GM12878 (cell line): Measurements from ENCODE around the gene TMUB1. TPM values are rescaled to one million over a fixed set of nuclear protein-coding genes. Genes with fewer than 3 reads are reported as not detected.

Experiments
- ATAC-seq: fragments of 200-7000 bp; cut with Tn5 transposase; 3 replicates; pipeline ENCODE4 v1.9.1; 2020; ENCODE audit warnings: mild to moderate bottlenecking, moderate library complexity
- BruUV-seq: library from RNA; stranded (reverse); fragments of 400-500 nt; replicated peaks from 2 replicates; lab custom pipeline; 2021; lab: Mats Ljungman, UMichigan
- CTCF ChIA-PET: fragments of 300-600 bp; sonication (Branson Sonifier 250); formaldehyde crosslinking; extraction: SDS; loops from one replicate; lab custom pipeline; 2021; ENCODE audit warnings: inconsistent platforms; lab: Yijun Ruan, JAX
- POLR2A ChIA-PET: fragments of 350-600 bp; formaldehyde crosslinking; extraction: SDS; loops from one replicate; lab custom pipeline; 2021; ENCODE audit warnings: inconsistent platforms; lab: Charles Lee
- RAD21 ChIA-PET: fragments of 300-600 bp; sonication (Branson Sonifier 250); formaldehyde crosslinking; loops from one replicate; lab custom pipeline; 2023; ENCODE audit warnings: antibody characterized with exemption; ENCODE audit not compliant: unreplicated experiment; lab: Charles Lee
- SMC1A ChIA-PET: fragments of 300-600 bp; sonication (Branson Sonifier 250); formaldehyde crosslinking; loops from one replicate; lab custom pipeline; 2023; ENCODE audit not compliant: unreplicated experiment, uncharacterized antibody; lab: Charles Lee
- DNase-seq: peaks from one replicate; pipeline ENCODE4 v3.0.0-alpha.2; 2011; ENCODE audit warnings: low read depth, low spot score
- FAIRE-seq: peaks from 3 replicates; lab custom pipeline; 2011; peaks lifted over from hg19 to GRCh38; lab: Jason Lieb, UNC
- H2AFZ ChIP-seq: 2 replicates; pipeline ENCODE4 v1.6.0; 2011; ENCODE audit warnings: low read depth, low read length, control low read depth; ENCODE audit not compliant: control insufficient read depth
- H3K27ac ChIP-seq: 2 replicates; pipeline ENCODE4 v1.5.1; 2011; ENCODE audit warnings: control low read depth; ENCODE audit not compliant: control insufficient read depth, insufficient read depth
- H3K27me3 ChIP-seq, 2 experiments: replicated peaks in 1 of 2; 2 replicates each; pipeline versions ENCODE4 v1.6.0 to v1.6.1; 2011; ENCODE audit warnings: low read length in 1 of 2; ENCODE audit not compliant: control insufficient read depth in 2 of 2, insufficient read depth in 2 of 2
- H3K36me3 ChIP-seq, 2 experiments: 2 replicates each; pipeline ENCODE4 v1.5.1; 2011; ENCODE audit warnings: low read length in 1 of 2; ENCODE audit not compliant: control insufficient read depth in 2 of 2, insufficient read depth in 2 of 2
- H3K4me1 ChIP-seq: 2 replicates; pipeline ENCODE4 v1.6.1; 2011; ENCODE audit warnings: mild to moderate bottlenecking, low read length, moderate library complexity, mixed read lengths; ENCODE audit not compliant: control insufficient read depth, insufficient read depth
- H3K4me2 ChIP-seq: 2 replicates; pipeline ENCODE4 v1.6.0; 2011; ENCODE audit warnings: control low read depth; ENCODE audit not compliant: control insufficient read depth, insufficient read depth
- H3K4me3 ChIP-seq: fragments of 200-600 bp; sonication (generic); 2 replicates; pipeline ENCODE4 v1.5.1; 2016
- H3K79me2 ChIP-seq: 2 replicates; pipeline ENCODE4 v1.6.0; 2011; ENCODE audit warnings: low read length; ENCODE audit not compliant: control insufficient read depth, insufficient read depth
- H3K9ac ChIP-seq: 2 replicates; pipeline ENCODE4 v1.8.0; 2011; ENCODE audit warnings: low read length, control low read depth, mixed read lengths; ENCODE audit not compliant: control insufficient read depth, insufficient read depth
- H3K9me3 ChIP-seq: replicated peaks from 3 replicates; pipeline ENCODE4 v1.5.1; 2011; ENCODE audit warnings: mild to moderate bottlenecking, low read length; ENCODE audit not compliant: control insufficient read depth, insufficient read depth
- H4K20me1 ChIP-seq: 2 replicates; pipeline ENCODE4 v1.6.0; 2011; ENCODE audit not compliant: control insufficient read depth, insufficient read depth
- BMI1 ChIP-seq: fragments of 450-650 bp; IDR thresholded peaks from 2 replicates; pipeline ENCODE4 v1.6.1; 2016; ENCODE audit warnings: mild to moderate bottlenecking, moderate library complexity, borderline replicate concordance
- ESRRA ChIP-seq: IDR thresholded peaks from 2 replicates; pipeline ENCODE4 v1.6.1; 2012; ENCODE audit warnings: mild to moderate bottlenecking, low read length, improper control_type of control experiment
- FOS ChIP-seq: IDR thresholded peaks from 3 replicates; pipeline ENCODE4 v1.6.1; 2011; ENCODE audit warnings: borderline replicate concordance; ENCODE audit not compliant: insufficient read length; ENCODE audit errors: extremely low read depth
- TCF3 ChIP-seq: IDR thresholded peaks from 2 replicates; pipeline ENCODE4 v1.6.1; 2012; ENCODE audit warnings: low read depth, mild to moderate bottlenecking, low read length, borderline replicate concordance; ENCODE audit not compliant: insufficient read depth
- ZBTB33 ChIP-seq: fragments of 450-650 bp; IDR thresholded peaks from 2 replicates; pipeline ENCODE4 v1.6.1; 2017; ENCODE audit warnings: mild to moderate bottlenecking
- ZNF24 ChIP-seq: fragments of 450-650 bp; IDR thresholded peaks from 2 replicates; pipeline ENCODE4 v1.6.1; 2017; ENCODE audit warnings: antibody characterized with exemption, mild to moderate bottlenecking
- WGBS: methylation state at CpG from one replicate; pipeline ENCODE4 v1.1.6; 2016; ENCODE audit warnings: low lambda C conversion rate; ENCODE audit not compliant: insufficient replicate concordance, insufficient coverage; ENCODE audit errors: missing lambda C conversion rate; 5-methylcytosine and 5-hydroxymethylcytosine counted together
- in situ Hi-C: fragments of 300-500 bp; cut with MboI; formaldehyde crosslinking; loops from 9 replicates; pipeline ENCODE4 v1.14.3; 2018; ENCODE audit warnings: mixed read lengths
- intact Hi-C: fragments of 100-400 bp; cut with micrococcal nuclease; formaldehyde crosslinking; loops from one replicate; pipeline ENCODE4 v1.14.2; 2022; ENCODE audit not compliant: unreplicated experiment
- polyA plus RNA-seq, 11 experiments: library from polyadenylated mRNA; depleted of rRNA in 4 of 11; unstranded in 6 of 11; stranded (reverse) in 5 of 11; fragments of >200 nt; fragmentation: Nextera tagmentation in 4 of 11; fragmentation: Illumina TruSeq in 1 of 11; extraction: Ambion mirVana in 4 of 11; extraction: Trizol in 1 of 11; gene quantifications; 1 replicate in 1 of 11; 2 replicates in 10 of 11; pipeline versions ENCODE4 v1.2.1 to v1.2.3, GENCODE V29; 2011 to 2016; ENCODE audit warnings: inconsistent platforms in 2 of 11, missing spikeins in 2 of 11, low read depth in 1 of 11
- total RNA-seq, 4 experiments: library from RNA; depleted of rRNA in 3 of 4; stranded (reverse); fragments of >200 nt in 3 of 4; fragmentation: Illumina TruSeq in 1 of 4; extraction: Trizol in 1 of 4; gene quantifications; 2 replicates each; pipeline versions ENCODE4 v1.2.1 to v1.2.3, GENCODE V29; 2013 to 2021

Gene TMUB1
- total and polyA plus RNA-seq, 10 of the 15 experiments (the other 5 are each of a cell fraction or from before 2014, with no cell fraction given): 0.27 to 79.5 (median 41.3) TPM; not detected in 1

DNA sequence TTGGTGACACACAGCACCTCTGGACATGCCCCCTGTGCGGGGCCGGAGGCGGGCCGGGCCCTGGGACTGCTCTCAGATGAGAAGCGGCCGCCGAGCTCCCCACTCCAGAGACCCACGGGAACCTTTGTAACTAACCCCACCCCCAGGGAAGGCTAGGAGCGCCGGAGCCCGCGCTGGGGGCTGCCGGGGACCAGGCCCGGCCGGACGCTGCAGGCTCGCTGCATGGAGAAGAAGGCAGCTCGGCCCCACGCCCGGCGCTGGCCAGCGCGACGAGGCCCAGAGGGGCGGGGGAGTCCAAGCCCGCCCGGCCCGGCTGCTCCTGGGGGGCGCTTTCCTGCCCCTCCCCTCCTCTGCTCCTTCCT lies 39.5 kb upstream of the TMUB1 start:
- CTCF ChIA-PET: interaction anchor here (3.5 kb wide), 1 partner anchor 122 kb away, joined by 41 read pairs; no protein-coding TSS in a partner anchor
- no TSS peak for BruUV-seq
- no peaks in the 10 kb centered on the region for H4K20me1 ChIP-seq
- in situ Hi-C loops (no loop called here), intact Hi-C loops (no loop called here)
- no peak overlapping the region for H3K9ac ChIP-seq
- H3K36me3 ChIP-seq: peaks cover 9 to 23% of the 10 kb centered on the region in 2 experiments; a peak in 3 of 4 replicates
- RAD21 ChIA-PET: no interaction called here
- H3K4me2 ChIP-seq: no peak overlapping the region
- POLR2A ChIA-PET: no interaction called here
- no peak for ATAC-seq
- H3K4me3 ChIP-seq: no peak overlapping the region
- no peak overlapping the region for H3K27ac ChIP-seq
- no peaks in the 10 kb centered on the region for H3K27me3 ChIP-seq
- H3K9me3 ChIP-seq: no peaks in the 10 kb centered on the region
- no peaks in the 10 kb centered on the region for H3K79me2 ChIP-seq
- no peaks in the 10 kb centered on the region for H3K4me1 ChIP-seq
- TF ChIP-seq TCF3 (no peak), ZNF24 (no peak), FOS (no peak), ESRRA (no peak), ZBTB33 (no peak), BMI1 (no peak)
- SMC1A ChIA-PET: no interaction called here
- FAIRE-seq: no peak
- 96% methylated on average over 25 of the region's 29 CpGs for WGBS
- DNase-seq: no peak
- no peak overlapping the region for H2AFZ ChIP-seq

GRCh38 chr7:151122276-151122675 lies 39.0 kb upstream of the TMUB1 start:
- ATAC-seq (no peak), DNase-seq (no peak), FAIRE-seq (no peak)
- ChIA-PET SMC1A (no interaction called here), CTCF (no interaction called here), POLR2A (no interaction called here), RAD21 (no interaction called here)
- Histone ChIP-seq H3K79me2 (no peaks in the 10 kb centered on the region), H3K4me2 (no peak overlapping the region), H2AFZ (no peak overlapping the region), H3K9me3 (no peaks in the 10 kb centered on the region), H3K27ac (no peak overlapping the region), H3K27me3 (no peaks in the 10 kb centered on the region), H4K20me1 (no peaks in the 10 kb centered on the region), H3K9ac (no peak overlapping the region), H3K4me1 (no peaks in the 10 kb centered on the region), H3K36me3 (peaks cover 9 to 23% of the 10 kb centered on the region in 2 experiments; a peak in 3 of 4 replicates), H3K4me3 (no peak overlapping the region)
- no TSS peak for BruUV-seq
- WGBS: 99% methylated on average over 10 of the region's 24 CpGs
- intact Hi-C loops (no loop called here), in situ Hi-C loops (no loop called here)
- no peak for TF ChIP-seq ZNF24
